CD14-positive monocyte (primary cell): ENCODE data around the gene PSORS1C2. TPM values are rescaled to one million over a fixed set of nuclear protein-coding genes. Genes with fewer than 3 reads are reported as not detected.

ENCODE experiments used
- DNase-seq, 3 donors: peaks; one replicate each; pipeline ENCODE4 v3.0.0-alpha.2; 2011 to 2022
- H2AFZ ChIP-seq: 2 replicates; pipeline ENCODE4 v1.6.0; 2012; ENCODE audit warnings: mild to moderate bottlenecking, low read depth, low read length, inconsistent platforms; ENCODE audit not compliant: insufficient read depth, poor library complexity, severe bottlenecking
- H3K27ac ChIP-seq, 2 donors: 1 replicate in 1 of 2; 2 replicates in 1 of 2; pipeline ENCODE4 v1.5.1; 2012 to 2013; ENCODE audit warnings: low read length in 2 of 2, control low read depth in 1 of 2, inconsistent platforms in 1 of 2, low read depth in 1 of 2, mild to moderate bottlenecking in 1 of 2
- H3K27me3 ChIP-seq, 2 donors: one replicate each; pipeline versions ENCODE4 v1.6.0 to v1.6.1; 2011 to 2013; ENCODE audit warnings: low read length in 2 of 2; ENCODE audit not compliant: control insufficient read depth in 2 of 2, insufficient read depth in 2 of 2
- H3K36me3 ChIP-seq, 2 donors: replicated peaks in 1 of 2; 1 replicate in 1 of 2; 2 replicates in 1 of 2; pipeline versions ENCODE4 v1.5.1 to v1.6.1; 2012 to 2013; ENCODE audit warnings: low read length in 2 of 2, control low read depth in 1 of 2, inconsistent platforms in 1 of 2, mild to moderate bottlenecking in 1 of 2; ENCODE audit not compliant: insufficient read depth in 2 of 2, control insufficient read depth in 1 of 2
- H3K4me1 ChIP-seq, 2 donors: 1 replicate in 1 of 2; 2 replicates in 1 of 2; pipeline versions ENCODE4 v1.5.1 to v1.6.1; 2012 to 2013; ENCODE audit warnings: low read length in 2 of 2, control low read depth in 1 of 2, inconsistent platforms in 1 of 2, mild to moderate bottlenecking in 1 of 2, moderate library complexity in 1 of 2; ENCODE audit not compliant: insufficient read depth in 2 of 2, control insufficient read depth in 1 of 2
- H3K4me2 ChIP-seq: replicated peaks from 2 replicates; pipeline ENCODE3; 2012; ENCODE audit warnings: low read length, moderate library complexity, mild to moderate bottlenecking; ENCODE audit not compliant: poor library complexity, severe bottlenecking; ENCODE audit errors: extremely low read depth
- H3K4me3 ChIP-seq, 3 experiments: fragments of 200-600 bp in 1 of 3; sonication (generic) in 1 of 3; replicated peaks in 1 of 3; 1 replicate in 2 of 3; 2 replicates in 1 of 3; pipeline ENCODE4 v1.5.1; 2011 to 2013; ENCODE audit warnings: low read length in 3 of 3, mild to moderate bottlenecking in 3 of 3, control low read depth in 2 of 3, low read depth in 2 of 3, inconsistent platforms in 1 of 3, moderate library complexity in 1 of 3
- H3K79me2 ChIP-seq: 2 replicates; pipeline ENCODE4 v1.6.0; 2012; ENCODE audit warnings: mild to moderate bottlenecking, control low read depth, inconsistent platforms, low read length, moderate library complexity; ENCODE audit not compliant: insufficient read depth
- H3K9ac ChIP-seq: 2 replicates; pipeline ENCODE4 v1.6.0; 2017; ENCODE audit warnings: low read length, mild to moderate bottlenecking; ENCODE audit not compliant: insufficient read depth, poor library complexity, severe bottlenecking
- H3K9me3 ChIP-seq, 2 donors: replicated peaks in 1 of 2; 1 replicate in 1 of 2; 2 replicates in 1 of 2; pipeline versions ENCODE4 v1.5.1 to v1.6.1; 2012 to 2013; ENCODE audit warnings: low read length in 2 of 2, control low read depth in 1 of 2; ENCODE audit not compliant: control insufficient read depth in 1 of 2, insufficient read depth in 1 of 2
- H4K20me1 ChIP-seq: 2 replicates; pipeline ENCODE4 v1.6.0; 2012; ENCODE audit warnings: mild to moderate bottlenecking, low read length, control low read depth, moderate library complexity; ENCODE audit not compliant: insufficient read depth
- H3K27ac Mint-ChIP-seq, 7 donors: one replicate each; pipeline ENCODE4 v1.8.0; 2020; ENCODE audit warnings: mild to moderate bottlenecking in 7 of 7, mixed read lengths in 7 of 7, moderate library complexity in 6 of 7, inconsistent platforms in 2 of 7
- H3K27me3 Mint-ChIP-seq, 3 donors: one replicate each; pipeline ENCODE4 v1.8.0; 2021 to 2022; ENCODE audit warnings: low read depth in 3 of 3, mild to moderate bottlenecking in 3 of 3, mixed read lengths in 3 of 3, moderate library complexity in 3 of 3, inconsistent platforms in 1 of 3
- H3K36me3 Mint-ChIP-seq, 2 donors: one replicate each; pipeline ENCODE4 v1.8.0; 2020; ENCODE audit warnings: mixed read lengths in 2 of 2, inconsistent platforms in 1 of 2, mild to moderate bottlenecking in 1 of 2
- H3K4me1 Mint-ChIP-seq: one replicate; pipeline ENCODE4 v1.8.0; 2020; ENCODE audit warnings: mild to moderate bottlenecking, mixed read lengths
- H3K4me3 Mint-ChIP-seq, 2 donors: one replicate each; pipeline ENCODE4 v1.8.0; 2020; ENCODE audit warnings: mild to moderate bottlenecking in 2 of 2, mixed read lengths in 2 of 2, moderate library complexity in 1 of 2
- H3K9me3 Mint-ChIP-seq, 7 donors: one replicate each; pipeline ENCODE4 v1.8.0; 2020 to 2022; ENCODE audit warnings: mixed read lengths in 7 of 7, mild to moderate bottlenecking in 6 of 7, moderate library complexity in 6 of 7, inconsistent platforms in 2 of 7
- CTCF ChIP-seq: fragments of 200-600 bp; IDR thresholded peaks from one replicate; pipeline ENCODE4 v1.8.0; 2022; ENCODE audit warnings: antibody characterized with exemption, mild to moderate bottlenecking
- WGBS: methylation state at CpG from one replicate; pipeline ENCODE4 v1.1.5; 2013; ENCODE audit warnings: missing lambda C conversion rate; ENCODE audit not compliant: insufficient coverage; 5-methylcytosine and 5-hydroxymethylcytosine counted together
- intact Hi-C, 2 donors: fragments of 100-400 bp; cut with micrococcal nuclease; formaldehyde crosslinking; loops; one replicate each; pipeline versions ENCODE4 v1.15.0 to v1.15.1; 2023
- polyA plus RNA-seq, 3 donors: library from polyadenylated mRNA; depleted of rRNA in 1 of 3; unstranded in 2 of 3; stranded (reverse) in 1 of 3; fragments of 300-500 nt in 2 of 3; fragments of >200 nt in 1 of 3; fragmentation: Illumina TruSeq in 2 of 3; gene quantifications; 1 replicate in 2 of 3; 2 replicates in 1 of 3; pipeline ENCODE4 v1.2.3, GENCODE V29; 2012 to 2021

PSORS1C2 gene
- polyA plus RNA-seq, 3 donors, result not detected

- Histone ChIP-seq H3K27ac (no peak overlapping the region), H4K20me1 (no peaks in the 10 kb centered on the region), H3K4me3 (no peak overlapping the region), H2AFZ (no peak overlapping the region), H3K4me1 (no peaks in the 10 kb centered on the region), H3K9ac (no peak overlapping the region), H3K27me3 (no peaks in the 10 kb centered on the region), H3K79me2 (no peaks in the 10 kb centered on the region), H3K9me3 (no peaks in the 10 kb centered on the region), H3K4me2 (no peak overlapping the region), H3K36me3 (no peaks in the 10 kb centered on the region)
- peaks cover 8% of the 10 kb centered on the region for H3K4me1 Mint-ChIP-seq
- H3K9me3 Mint-ChIP-seq, result peaks cover 0 to 2% (median 0%) of the 10 kb centered on the region in 7 donors
- no peak for TF ChIP-seq CTCF
- H3K36me3 Mint-ChIP-seq, result no peaks in the 10 kb centered on the region
- DNase-seq, result no peak
- H3K27me3 Mint-ChIP-seq, result peaks cover 4 to 13% (median 7%) of the 10 kb centered on the region in 3 donors
- 83% methylated on average over 12 of the region's 16 CpGs for WGBS
- H3K4me3 Mint-ChIP-seq, result no peak overlapping the region
- intact Hi-C loops, result no loop called here
- H3K27ac Mint-ChIP-seq, result no peak overlapping the region
These were observed 15.8 kb downstream of the PSORS1C2 start for GRCh38 chr6:31122791-31123706.

- H3K9ac ChIP-seq, result no peak overlapping the region
These were observed 17.6 kb downstream of the PSORS1C2 start for GRCh38 chr6:31121131-31121790.

More at GRCh38 chr6:31121131-31121790, 17.6 kb downstream of the PSORS1C2 start:
- Histone ChIP-seq H2AFZ (no peak overlapping the region), H3K4me2 (no peak overlapping the region), H3K27ac (no peak overlapping the region), H3K4me1 (no peaks in the 10 kb centered on the region), H3K9me3 (no peaks in the 10 kb centered on the region), H3K27me3 (no peaks in the 10 kb centered on the region), H3K79me2 (no peaks in the 10 kb centered on the region), H3K4me3 (no peak overlapping the region), H3K36me3 (no peaks in the 10 kb centered on the region), H4K20me1 (no peaks in the 10 kb centered on the region)
- Mint-ChIP-seq H3K27me3 (peaks cover 6 to 14% (median 7%) of the 10 kb centered on the region in 3 donors), H3K27ac (peak overlapping the region in 2 of 7 donors; percentile 29 to 36), H3K9me3 (peaks cover 0 to 2% (median 0%) of the 10 kb centered on the region in 7 donors), H3K4me1 (peaks cover 8% of the 10 kb centered on the region), H3K36me3 (no peaks in the 10 kb centered on the region), H3K4me3 (no peak overlapping the region)
- WGBS, result 93% methylated on average over 8 of the region's 12 CpGs
- no peak for DNase-seq
- intact Hi-C loops, result no loop called here
- no peak for TF ChIP-seq CTCF
